Astrocyte of the hippocampus (primary cell): ENCODE measurements around the gene TMEM187.

Experiments used
- DNase-seq: peaks from one replicate; pipeline ENCODE4 v3.0.0; 2011; ENCODE audit warnings: low read depth, low spot score

Gene TMEM187

DNA sequence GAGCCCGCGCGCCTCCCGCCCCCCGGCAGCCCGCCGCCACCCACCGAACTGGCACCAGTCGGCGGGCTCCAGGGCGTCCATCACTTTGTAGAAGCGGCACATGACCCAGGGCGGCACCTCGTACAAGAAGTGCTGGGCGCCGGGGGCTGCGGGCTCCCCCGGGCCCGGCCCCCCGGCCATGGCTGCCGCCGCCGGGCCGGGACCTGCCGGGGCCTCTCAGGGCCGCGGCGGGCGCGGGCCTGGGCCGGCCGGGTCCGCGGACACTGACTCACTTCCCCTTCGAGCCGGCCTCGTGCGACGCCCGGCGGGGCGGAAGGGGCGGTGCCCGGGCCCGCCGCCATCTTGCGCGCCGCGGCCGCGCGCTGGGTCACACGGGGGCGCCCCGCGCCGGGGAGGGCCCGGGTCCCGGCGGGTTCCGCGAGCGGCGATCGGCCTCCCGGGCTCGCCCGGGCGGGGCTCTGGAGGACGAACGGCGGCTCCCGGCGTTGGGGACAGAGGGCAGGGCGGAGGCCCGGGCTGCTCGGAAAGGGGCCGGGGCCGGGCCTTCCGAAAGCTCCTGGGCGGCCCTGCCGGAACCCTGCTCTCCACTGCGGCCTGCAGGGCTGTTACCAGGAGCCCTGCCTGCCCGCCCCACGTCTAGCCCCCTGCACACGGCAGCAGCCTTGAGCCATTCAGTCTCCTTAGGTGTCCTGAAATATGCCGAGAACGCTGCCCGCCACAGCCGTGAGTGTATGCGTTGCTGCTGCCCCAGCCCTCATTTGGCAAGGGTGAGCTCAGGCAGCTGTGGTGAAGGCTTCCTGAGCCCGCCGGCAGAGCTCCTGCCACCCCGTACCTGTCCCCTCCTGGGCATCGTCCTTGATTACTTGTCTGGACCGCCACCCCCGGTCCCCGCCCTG, 47.3 kb downstream of the TMEM187 start, which contains the start of gene IRAK1:
Gene IRAK1 (minus strand): TSS at position 270 of the 896 bp plus-strand sequence. CDS start 90 bp downstream, at position 180.
- DNase-seq: peak; percentile 83

DNA sequence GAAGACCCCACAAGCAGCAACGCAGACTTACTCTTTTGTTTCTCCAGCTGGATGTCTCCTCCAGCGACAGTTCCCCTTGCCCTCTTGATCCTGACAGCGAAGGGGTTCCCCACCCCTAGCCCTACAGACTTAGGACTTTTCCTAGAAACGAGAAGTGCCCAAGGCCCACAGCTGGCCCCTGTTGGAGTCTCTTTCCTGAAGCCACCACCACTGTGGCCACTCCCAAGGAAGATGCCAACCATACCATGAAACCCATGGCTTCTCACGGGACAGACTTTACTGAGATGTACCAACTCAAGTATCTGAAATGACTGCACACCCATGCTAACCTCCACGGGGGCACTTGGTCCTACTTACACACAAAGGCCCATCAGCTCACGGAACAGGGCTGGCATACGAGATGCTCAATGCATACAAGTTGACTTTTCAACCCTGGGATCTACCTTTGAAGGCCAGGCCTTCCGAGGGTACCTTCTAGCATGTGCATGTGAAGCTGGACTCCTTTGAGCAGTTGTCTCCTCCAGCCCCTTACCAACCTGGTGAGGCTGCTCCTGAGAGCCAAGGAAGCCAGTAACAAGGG, 48.1 kb downstream of the TMEM187 start:
- no peak for DNase-seq

DNA sequence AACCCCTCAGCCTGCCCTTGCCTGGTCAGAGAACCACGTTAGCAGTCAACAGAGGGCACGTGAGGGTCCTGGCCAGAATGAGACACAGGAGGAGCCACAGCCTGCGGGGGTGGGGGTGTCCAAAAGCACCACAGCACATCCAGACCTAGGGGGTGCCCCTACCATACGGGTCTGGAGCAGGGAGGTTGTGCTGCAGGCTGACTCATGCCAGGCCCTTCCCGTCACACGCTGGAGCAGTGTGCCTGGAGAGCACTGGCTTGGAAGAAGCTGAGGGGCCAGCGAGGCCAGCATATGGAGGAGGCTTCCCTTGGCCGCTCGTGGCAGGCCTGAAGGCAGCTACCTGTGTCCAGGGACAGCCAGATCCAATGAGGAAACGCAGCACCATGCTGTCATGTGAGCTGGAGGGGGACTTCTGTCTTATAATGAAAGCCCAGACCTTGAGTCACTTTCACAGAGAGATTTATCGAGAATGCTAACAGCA, 48.6 kb downstream of the TMEM187 start:
- DNase-seq: peak; percentile 71

DNA sequence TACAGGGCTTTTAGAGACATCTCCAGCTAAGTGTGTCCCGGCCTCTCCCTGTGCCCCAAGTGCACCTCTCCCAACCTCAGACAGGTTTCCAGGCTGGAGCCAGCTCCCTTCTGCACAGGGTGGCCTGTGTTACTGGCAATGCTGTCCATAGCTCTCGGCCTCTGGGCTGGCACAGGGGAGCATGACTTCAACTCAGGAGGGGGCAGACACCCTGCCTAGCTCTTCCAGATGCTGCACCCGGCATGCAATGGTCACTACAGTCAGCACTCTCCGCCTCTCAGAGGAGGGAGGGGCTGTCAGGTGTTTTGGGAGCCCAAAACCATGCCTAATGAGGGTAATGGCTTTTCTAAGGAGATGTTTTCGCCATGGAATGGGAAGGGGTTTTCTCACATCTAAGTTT, 49.6 kb downstream of the TMEM187 start:
- no peak for DNase-seq

DNA sequence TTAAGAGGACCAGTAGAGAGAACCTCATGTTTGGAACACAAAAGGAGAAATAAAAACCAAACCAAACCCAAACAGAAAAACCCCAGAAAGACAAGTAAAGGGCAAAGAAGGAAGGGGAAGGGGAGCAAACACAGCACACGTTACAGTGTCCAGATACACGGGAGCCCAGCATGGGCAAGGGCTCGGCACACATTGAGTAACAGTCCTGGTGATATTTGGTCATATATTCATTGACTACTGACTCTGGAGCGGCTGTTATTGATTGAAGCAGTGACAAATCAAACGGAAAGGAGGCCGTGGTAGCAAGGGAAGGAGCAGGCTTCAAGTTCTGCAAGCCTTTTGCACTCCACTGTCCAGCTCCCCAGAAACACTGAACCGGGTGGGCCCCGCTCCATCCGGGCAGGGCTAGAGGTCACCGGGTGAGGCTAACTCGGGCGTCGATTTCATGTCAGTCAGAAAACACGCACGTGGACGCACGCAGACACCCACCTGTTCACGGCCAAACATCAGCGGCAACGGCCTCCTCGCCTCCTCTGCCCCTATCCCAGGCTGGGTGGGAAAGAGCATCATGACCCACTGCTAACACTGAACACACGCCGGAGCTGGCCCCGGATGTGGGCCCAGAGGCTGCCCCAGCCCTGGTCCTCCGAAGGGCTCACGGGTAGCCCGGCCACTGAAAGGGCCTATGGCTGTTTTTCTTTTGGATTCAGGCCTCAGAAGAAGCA, 50.9 kb downstream of the TMEM187 start:
- no peak for DNase-seq

DNA sequence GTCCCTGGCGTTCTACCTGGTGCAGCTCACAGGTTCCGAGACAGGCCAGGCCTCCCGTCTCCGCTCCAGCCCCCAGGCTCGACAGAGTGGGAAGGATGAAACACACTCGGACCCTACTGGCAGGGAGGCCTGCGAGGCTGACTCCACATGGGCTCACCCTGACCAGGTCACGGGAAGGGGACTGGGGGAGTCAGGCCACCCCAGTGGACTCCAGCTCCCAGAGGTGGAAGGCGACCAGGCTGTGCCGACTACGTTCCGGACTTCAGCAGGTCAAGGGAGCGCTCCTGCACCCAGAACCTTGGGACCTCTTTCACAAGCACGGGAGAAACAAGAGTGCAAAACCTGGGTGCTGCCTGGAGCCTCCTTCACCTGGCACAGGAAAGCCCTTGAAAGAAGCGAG, 51.7 kb downstream of the TMEM187 start:
- no peak for DNase-seq

DNA sequence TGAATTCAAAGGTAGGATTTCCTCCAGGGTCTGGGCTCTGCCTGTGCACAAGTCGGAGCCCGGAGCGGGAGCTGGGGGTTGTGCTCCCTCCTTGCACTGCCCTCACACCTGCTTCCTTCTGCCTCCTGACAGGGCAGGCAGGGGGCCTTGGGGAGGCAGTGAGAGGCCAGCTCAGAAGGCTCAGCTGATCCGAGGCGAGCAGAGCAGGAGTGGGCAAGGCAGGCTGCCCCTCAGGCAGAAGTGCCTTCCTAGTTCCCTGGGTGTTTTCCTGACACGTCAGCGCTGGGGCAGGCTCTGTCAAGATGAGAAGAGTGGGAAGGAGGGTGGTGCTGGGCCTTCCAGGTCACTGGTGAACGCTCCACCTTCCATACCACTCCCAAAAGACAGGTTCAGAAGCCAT, 52.7 kb downstream of the TMEM187 start:
- DNase-seq: no peak

DNA sequence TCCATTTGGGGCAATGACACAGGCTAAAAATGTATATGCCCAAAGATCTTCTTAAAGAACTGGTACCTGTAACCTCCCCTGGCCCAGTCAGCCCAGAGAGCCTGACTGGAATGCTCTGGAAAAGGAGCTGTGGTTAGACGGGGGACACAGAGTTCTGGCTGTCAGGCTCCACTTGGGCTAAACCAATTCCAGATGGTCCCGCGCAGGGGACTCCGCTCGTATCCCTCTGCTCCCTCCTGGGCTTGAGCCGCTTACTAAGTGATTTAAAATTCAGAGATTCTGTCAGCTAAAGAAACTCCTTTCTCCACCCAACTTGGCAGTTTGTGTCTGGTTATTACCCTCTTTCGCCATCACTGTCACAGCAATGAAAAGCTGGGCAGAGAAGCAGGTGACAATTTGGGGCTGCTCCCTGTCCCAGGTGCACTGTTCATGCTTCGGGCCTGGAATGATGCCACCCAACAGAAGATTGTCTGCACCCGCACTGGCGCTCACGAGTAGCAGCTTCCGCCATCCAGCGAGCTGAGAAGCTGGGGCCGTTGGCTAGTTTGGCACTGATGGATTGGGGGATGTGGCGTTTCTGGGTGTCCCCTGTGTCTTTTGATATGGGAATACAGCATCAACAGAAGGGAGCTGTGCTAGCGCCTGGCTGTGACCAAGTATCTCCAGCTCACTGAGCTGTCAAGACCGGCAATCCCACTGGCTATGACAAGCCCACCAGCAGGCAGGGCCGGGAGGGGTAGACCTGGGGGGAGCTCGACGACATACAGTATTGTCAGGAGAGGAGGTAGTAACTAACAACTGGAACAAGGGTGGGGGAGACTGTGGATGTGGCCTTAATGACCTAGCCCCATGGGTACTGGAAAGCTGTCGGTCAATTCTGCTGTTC, 53.8 kb downstream of the TMEM187 start:
- no peak for DNase-seq

DNA sequence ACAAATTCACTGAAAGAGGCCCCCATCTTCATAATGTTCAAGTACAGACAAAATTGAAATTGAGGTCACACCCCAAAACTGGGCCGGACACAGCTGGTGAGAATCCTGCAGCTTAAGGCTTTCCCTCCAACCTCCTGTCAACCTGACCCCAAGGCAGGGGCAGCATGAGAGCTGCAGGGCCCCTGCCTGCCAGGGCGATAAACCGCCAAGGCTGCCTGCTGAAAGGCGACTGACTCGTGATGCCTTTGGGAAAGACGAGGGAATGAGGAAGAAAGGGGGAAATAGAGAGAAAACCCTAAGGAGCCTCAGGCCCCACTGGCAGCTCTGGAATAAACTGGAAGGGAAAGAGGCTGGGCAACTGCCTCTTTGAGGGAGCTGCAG, 54.5 kb downstream of the TMEM187 start:
- DNase-seq: no peak

DNA sequence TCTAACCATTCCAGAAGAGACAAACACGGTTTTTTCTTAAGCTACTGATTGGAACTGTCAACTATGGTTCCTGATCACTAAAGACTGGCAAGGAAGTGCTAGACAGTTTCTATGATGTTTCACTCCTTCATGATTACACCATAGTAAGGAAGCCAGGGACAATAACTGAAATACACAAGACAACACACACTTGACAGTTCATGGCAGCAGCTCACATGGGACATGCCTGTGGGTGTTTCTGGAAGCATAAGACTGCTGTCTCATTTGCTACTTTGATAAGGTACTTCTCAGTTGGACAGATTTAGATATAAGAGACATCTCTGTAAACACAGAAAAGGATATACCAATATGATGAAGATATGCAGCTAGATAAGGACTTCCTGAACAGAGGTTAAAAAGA, 55.4 kb downstream of the TMEM187 start:
- DNase-seq: no peak

DNA sequence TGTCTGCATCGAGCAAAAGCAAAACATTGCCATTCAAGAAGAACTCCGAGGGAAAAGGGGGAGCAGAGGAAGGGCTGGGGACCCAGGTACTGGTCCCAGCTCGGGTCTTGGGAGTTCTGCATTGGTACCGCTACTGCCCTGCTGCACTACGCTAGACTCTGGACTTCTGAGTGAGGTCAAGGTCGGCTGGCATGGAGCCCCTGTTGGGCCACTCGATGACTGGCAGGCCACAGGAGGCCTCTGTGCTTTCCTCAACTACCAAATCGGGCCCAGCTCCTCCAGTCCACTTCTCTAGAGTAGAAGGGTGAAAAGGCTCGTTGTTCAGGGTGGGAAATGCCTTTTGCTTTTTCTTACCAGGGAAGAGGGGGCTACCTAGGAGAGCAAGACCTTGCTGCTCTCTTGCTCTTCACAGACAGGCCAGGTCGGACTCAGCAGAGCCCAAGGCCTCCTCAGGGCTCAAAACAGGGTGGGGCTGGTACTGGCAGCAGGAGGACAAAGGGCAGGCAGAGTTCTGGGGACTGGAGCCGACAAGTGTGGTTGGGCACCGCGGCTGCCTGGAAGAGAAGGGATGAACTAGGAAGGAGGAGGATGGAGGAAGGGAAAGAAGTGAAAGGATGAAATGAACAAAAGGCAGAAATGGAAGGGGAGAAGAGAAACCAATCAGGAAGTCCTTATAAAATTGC, 56.1 kb downstream of the TMEM187 start:
- no peak for DNase-seq

DNA sequence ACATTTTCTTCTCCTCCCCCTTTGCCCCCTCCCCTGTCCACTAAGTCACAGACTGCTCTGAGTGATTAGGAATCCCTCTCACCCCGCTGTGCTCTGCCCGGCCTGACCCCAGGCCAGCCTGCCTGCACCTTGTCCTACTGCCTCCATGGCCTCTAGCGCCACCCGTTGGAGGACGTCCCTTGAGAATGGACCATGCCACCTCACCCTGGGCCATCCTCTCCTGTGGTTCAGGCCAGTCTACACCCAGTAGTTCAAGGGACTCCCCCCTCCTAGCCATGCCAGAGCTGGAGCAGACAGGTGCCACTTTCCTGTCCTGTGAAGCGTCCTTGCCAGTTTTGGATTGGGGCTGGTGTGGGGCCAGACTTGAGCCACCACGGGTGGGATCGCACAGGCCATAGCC, 56.9 kb downstream of the TMEM187 start:
- DNase-seq: no peak

DNA sequence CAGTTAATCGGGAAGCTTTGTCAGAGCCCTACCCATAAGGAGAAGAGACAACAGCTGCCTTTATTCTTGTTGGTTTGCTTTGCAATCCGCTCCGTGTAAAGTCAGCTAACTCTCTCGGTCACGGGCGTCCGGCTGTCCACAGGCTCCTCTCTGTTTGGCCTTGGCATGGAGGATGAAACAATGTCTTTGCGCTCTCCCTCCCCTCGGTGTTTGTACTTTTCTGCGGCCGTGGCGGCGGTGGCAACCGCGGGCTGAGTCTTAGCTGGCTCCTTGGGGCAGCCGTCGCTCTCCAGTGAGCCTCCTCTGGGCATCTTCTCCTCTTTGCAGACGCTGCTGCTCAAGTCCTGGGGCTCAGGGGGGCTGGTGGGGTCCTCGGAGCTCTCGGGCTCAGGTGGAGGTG, 57.7 kb downstream of the TMEM187 start:
- DNase-seq: no peak

DNA sequence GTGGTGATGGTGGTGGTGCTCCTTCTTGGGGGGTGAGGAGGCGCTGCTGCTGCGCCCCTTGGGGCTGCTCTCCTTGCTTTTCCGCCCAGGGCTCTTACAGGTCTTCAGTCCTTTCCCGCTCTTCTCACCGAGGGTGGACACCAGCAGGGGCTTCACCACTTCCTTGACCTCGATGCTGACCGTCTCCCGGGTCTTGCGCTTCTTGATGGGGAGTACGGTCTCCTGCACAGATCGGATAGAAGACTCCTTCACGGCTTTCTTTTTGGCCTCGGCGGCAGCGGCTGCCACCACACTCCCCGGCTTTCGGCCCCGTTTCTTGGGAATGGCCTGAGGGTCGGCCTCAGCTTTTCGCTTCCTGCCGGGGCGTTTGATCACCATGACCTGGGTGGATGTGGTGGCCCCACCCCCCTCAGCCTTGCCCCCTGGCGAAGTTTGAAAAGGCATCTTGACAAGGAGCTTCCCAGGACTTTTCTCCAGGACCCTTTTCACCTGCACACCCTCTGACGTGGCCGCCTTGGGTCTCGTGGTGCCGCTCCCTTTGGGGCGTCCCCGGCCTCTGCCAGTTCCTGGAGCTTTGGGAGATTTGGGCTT, 58.3 kb downstream of the TMEM187 start:
- DNase-seq: no peak

DNA sequence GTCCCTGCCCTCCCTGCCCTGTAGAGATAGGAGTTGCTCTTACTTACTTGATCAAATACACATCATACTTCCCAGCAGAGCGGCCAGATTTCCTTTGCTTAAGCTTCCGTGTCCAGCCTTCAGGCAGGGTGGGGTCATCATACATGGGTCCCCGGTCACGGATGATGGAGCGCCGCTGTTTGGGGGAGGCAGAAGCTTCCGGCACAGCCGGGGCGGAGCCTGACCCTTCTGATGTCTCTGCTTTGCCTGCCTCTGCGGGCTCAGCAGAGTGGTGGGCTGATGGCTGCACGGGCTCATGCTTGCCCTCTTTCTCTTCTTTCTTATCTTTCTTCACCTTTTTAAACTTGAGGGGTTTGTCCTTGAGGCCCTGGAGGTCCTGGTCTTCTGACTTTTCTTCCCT, 59.6 kb downstream of the TMEM187 start:
- DNase-seq: no peak

DNA sequence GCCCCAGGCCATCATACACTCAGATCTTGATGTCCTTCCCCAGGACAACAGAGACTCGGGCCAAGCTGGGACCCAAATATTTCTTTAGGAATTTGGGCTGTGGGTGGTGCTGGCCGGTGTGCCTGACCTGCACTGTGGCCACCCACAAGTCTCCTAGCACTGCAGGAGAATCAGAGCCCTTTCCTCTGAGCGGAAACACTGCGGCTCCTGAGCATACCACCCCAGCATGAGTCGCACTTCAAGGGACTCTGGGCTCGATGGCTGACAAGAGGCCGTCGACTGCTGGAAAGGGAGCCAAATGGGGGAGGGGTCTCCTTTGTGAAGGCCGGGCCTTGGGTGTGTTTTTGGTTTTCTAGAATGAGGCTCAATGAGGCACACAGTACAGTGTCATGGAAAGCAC, 60.1 kb downstream of the TMEM187 start:
- peak; percentile 28 for DNase-seq
